ENCODE results near the gene RGMB. TPM values are rescaled to one million over a fixed set of nuclear protein-coding genes. Genes with fewer than 3 reads are reported as not detected.
A peak's percentile ranks its signal among the peaks of the same experiment; 100 is the strongest.

RGMB gene
- total and polyA plus RNA-seq, 3 donors from 2014 or later = 22.4 to 47.4 (median 41.2) TPM

DNA sequence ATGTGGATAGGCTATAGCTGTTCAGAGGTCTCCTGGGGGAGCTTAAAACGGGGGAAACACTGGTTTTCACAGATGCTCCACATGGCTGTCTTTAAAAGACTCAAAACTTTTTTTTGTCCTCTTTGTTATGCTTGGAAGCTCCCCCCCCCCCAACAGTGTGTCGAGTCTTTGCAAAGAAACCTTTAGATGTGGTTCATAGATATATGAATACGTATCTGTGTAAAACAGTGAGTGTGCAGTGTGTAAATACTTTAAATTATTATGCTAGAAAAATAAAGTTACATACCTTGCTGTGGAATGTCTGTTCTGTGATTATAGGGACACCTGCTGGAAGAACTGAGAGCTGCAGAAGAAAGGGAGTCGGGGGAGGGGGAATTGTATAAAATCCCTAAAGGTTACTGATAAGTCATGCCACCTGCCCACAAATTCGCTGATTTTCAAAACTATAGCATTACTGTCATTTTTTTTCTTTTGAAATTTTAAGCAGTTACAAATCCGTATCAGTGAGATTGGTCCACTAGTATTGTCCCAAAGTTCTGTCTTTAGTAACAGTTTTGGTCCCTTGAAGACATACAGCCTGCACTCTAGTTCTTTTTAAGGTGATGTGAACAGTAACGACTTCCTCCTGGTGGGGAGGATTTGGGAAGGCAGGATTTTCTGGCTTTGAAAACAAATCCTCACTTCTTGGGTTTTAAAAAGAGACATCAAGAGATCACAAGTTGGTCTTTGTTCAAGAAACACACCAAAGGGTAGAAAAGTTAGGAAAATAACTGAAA, 22.9 kb downstream of the RGMB start:
- no peaks in the 10 kb centered on the region for H3K27me3 ChIP-seq
- intact Hi-C loops (cut with DNase I; ENCODE audit: low total_unique reads) = no loop called here
- WGBS, 2 donors = 11 to 18% methylated on average over 7 of the region's 7 CpGs
- H3K4me1 ChIP-seq = no peaks in the 10 kb centered on the region
- no peaks in the 10 kb centered on the region for H3K36me3 ChIP-seq (ENCODE audit: low read depth, missing control alignments)
- TF ChIP-seq, protein P1, sequence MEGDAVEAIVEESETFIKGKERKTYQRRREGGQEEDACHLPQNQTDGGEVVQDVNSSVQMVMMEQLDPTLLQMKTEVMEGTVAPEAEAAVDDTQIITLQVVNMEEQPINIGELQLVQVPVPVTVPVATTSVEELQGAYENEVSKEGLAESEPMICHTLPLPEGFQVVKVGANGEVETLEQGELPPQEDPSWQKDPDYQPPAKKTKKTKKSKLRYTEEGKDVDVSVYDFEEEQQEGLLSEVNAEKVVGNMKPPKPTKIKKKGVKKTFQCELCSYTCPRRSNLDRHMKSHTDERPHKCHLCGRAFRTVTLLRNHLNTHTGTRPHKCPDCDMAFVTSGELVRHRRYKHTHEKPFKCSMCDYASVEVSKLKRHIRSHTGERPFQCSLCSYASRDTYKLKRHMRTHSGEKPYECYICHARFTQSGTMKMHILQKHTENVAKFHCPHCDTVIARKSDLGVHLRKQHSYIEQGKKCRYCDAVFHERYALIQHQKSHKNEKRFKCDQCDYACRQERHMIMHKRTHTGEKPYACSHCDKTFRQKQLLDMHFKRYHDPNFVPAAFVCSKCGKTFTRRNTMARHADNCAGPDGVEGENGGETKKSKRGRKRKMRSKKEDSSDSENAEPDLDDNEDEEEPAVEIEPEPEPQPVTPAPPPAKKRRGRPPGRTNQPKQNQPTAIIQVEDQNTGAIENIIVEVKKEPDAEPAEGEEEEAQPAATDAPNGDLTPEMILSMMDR (IDR thresholded peaks at IDR 0.05) = peak; percentile 52 to 65 (median 56)
- no peak for TF ChIP-seq POLR2A (IDR thresholded peaks at IDR 0.05)
- no peak overlapping the region for H3K27ac ChIP-seq
- peak; percentile 40 for DNase-seq
- no peaks in the 10 kb centered on the region for H3K9me3 ChIP-seq
- H3K4me3 ChIP-seq = no peak overlapping the region

DNA sequence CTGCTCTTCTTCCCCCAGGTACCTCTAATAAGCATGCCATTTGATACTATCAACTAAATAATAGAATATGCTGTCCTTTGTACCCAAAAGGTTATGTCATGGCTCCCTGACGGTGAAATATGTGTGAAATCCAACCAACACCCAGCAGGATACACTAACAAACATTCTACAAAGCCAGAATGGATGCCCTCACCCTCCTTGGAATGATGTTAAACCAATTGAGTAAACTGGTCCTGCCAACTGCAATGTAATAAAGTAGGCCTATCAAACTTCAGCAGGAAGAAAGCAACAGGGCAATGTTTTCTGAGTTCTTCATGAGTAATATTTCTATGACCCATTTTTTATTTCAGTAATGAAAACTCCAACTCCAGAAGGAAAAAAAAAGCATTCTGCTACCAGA, 24.9 kb downstream of the RGMB start:
- H3K27ac ChIP-seq = no peak overlapping the region
- intact Hi-C loops (cut with DNase I; ENCODE audit: low total_unique reads) = no loop called here
- no peak overlapping the region for H3K4me3 ChIP-seq
- no peaks in the 10 kb centered on the region for H3K27me3 ChIP-seq
- no peak for TF ChIP-seq POLR2A (IDR thresholded peaks at IDR 0.05)
- TF ChIP-seq, protein P1 (IDR thresholded peaks at IDR 0.05) = no peak
- DNase-seq = no peak
- WGBS, 2 donors = 97 to 100% methylated on average over 1 of the region's 1 CpG
- no peaks in the 10 kb centered on the region for H3K36me3 ChIP-seq (ENCODE audit: low read depth, missing control alignments)
- H3K4me1 ChIP-seq = no peaks in the 10 kb centered on the region
- H3K9me3 ChIP-seq = no peaks in the 10 kb centered on the region

DNA sequence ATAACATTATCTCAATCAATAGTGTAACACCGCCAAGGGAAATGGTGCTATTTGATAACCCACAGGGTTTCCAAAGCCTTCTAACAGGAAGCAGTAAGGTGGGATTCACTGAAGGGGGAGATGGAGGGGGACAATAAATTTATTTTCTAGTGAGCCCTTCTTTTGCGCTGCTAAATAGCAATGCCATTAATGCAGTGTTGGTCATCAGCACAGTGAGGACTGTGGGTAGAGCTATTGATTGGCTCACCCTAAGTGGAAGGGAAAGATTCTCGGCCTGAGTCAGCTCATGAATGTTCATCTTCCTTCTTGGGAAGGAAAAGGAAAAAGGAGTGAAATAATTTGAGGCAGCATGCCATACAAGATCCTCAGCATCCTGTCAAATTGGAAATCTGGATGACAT, 25.4 kb downstream of the RGMB start:
- Histone ChIP-seq H3K4me3 (no peak overlapping the region), H3K36me3 (ENCODE audit: low read depth, missing control alignments) (no peaks in the 10 kb centered on the region), H3K27ac (no peak overlapping the region), H3K9me3 (no peaks in the 10 kb centered on the region), H3K27me3 (no peaks in the 10 kb centered on the region), H3K4me1 (no peaks in the 10 kb centered on the region)
- no peak for DNase-seq
- intact Hi-C loops (cut with DNase I; ENCODE audit: low total_unique reads) = no loop called here
- no peak for TF ChIP-seq POLR2A (IDR thresholded peaks at IDR 0.05)
- TF ChIP-seq, protein P1 (IDR thresholded peaks at IDR 0.05) = no peak
- WGBS, 2 donors = 86 to 92% methylated on average over 3 of the region's 3 CpGs

DNA sequence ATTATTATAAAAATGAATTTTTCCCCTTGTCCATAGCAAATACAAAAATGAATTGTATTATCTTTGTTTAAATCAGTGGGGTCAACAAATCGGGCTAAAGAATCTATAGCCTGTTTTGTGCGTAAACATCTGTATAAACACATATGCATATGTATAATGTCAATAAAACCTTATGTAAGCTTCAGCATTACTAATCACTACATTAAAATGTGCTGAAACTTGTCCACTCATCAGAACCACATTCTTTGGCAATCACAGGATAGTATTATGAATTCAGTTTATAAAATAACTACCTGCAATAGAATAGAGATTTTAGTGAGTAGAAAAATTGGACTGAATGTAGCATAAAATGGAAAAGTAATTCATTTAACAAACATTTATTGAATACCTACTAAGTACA, 30.6 kb downstream of the RGMB start:
- no peak for DNase-seq

More for the DNA sequence above, 30.6 kb downstream of the RGMB start:
- Histone ChIP-seq H3K27ac (no peak overlapping the region), H3K36me3 (ENCODE audit: low read depth, missing control alignments) (no peaks in the 10 kb centered on the region), H3K9me3 (no peaks in the 10 kb centered on the region), H3K4me3 (no peak overlapping the region), H3K4me1 (no peaks in the 10 kb centered on the region), H3K27me3 (no peaks in the 10 kb centered on the region)
- TF ChIP-seq POLR2A (IDR thresholded peaks at IDR 0.05) = no peak
- TF ChIP-seq, protein P1 (IDR thresholded peaks at IDR 0.05) = no peak
- WGBS, 2 donors = 95 to 97% methylated on average over 2 of the region's 2 CpGs
- intact Hi-C loops (cut with DNase I; ENCODE audit: low total_unique reads) = no loop called here
